ENCODE measurements around the gene TBC1D5. TPM values are rescaled to one million over a fixed set of nuclear protein-coding genes. Genes with fewer than 3 reads are reported as not detected.

The TBC1D5 gene
- total and polyA plus RNA-seq, 2 of the 4 experiments (the other 2 are of a cell fraction), result 16.4 to 57.0 TPM

DNA sequence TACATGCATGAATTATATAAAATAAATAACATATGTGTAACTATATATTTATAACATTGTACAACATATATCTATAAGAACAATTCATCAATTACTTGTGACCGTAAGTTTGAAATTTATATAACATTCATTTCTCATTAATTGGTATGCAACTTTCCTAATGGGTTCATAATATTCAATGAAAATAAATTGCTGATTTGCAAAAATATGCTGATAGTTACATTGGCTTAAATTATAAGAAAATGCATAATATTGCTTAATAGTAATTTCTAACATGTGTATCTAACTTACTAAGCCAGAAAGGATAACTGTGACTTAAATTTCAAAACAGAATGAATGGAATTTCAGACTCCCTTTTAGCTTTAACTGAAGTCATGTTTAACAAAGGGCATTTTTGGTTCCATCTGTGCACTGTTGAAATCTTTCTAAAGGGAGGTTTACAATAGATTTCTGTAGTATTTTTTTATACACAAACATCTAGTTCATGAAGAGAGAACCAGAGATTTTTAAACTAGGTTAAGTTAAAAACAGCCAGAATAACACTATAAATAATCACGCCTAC, 310.9 kb downstream of the TBC1D5 start:
- Histone ChIP-seq H3K36me3 (ENCODE audit: control insufficient read depth, insufficient read depth, low read length) (no peaks in the 10 kb centered on the region), H4K8ac (ENCODE audit: low read depth in 2 of 2, low read length in 2 of 2) (no peak overlapping the region; a peak in 1 of 4 replicates), H3K9me3 (ENCODE audit: control insufficient read depth, insufficient read depth, low read length) (no peaks in the 10 kb centered on the region), H3K4ac (ENCODE audit: low read depth, low read length) (no peak overlapping the region), H3K23ac (ENCODE audit: low read depth, low read length) (no peak overlapping the region), H3K4me2 (ENCODE audit: low read depth, low read length) (no peak overlapping the region), H3K4me3 (ENCODE audit: insufficient read depth, low read depth, low read length) (no peak overlapping the region), H2BK15ac (ENCODE audit: low read depth, low read length) (no peak overlapping the region), H2BK120ac (ENCODE audit: low read depth, low read length) (no peak overlapping the region; the same call in 1 of the 2 replicates), H3K79me1 (ENCODE audit: low read depth in 1 of 2, low read length in 2 of 2) (no peaks in the 10 kb centered on the region; a peak in 1 of 4 replicates), H4K91ac (ENCODE audit: insufficient read depth, low read depth, low read length) (no peak overlapping the region), H3K4me1 (ENCODE audit: control insufficient read depth, insufficient read depth, low read length) (no peaks in the 10 kb centered on the region; the same call in 1 of the 2 replicates), H2AK5ac (ENCODE audit: low read depth, low read length) (no peak overlapping the region), H3K14ac (replicated peaks; ENCODE audit: low read depth, low read length) (no peak overlapping the region), H4K5ac (ENCODE audit: low read depth, low read length) (no peak overlapping the region), H3K18ac (ENCODE audit: low read depth, low read length) (no peak overlapping the region), H2AFZ (replicated peaks; ENCODE audit: low read length, poor library complexity) (no peak overlapping the region), H4K20me1 (ENCODE audit: insufficient read depth, low read length) (no peaks in the 10 kb centered on the region), H2BK5ac (ENCODE audit: low read depth, low read length, poor library complexity, severe bottlenecking) (peak overlapping the region; percentile 50), H2AK9ac (replicated peaks; ENCODE audit: low read depth, low read length, poor library complexity) (no peak overlapping the region), H2BK20ac (ENCODE audit: low read depth, low read length) (no peak overlapping the region), H3K9me1 (ENCODE audit: insufficient read depth, low read length) (no peaks in the 10 kb centered on the region), H3K56ac (ENCODE audit: extremely low read depth, insufficient read depth, low read length) (no peak overlapping the region), H3K9ac (ENCODE audit: low read depth, low read length) (no peak overlapping the region), H3K27ac (ENCODE audit: insufficient read depth, low read length) (no peak overlapping the region), H3K27me3 (ENCODE audit: control insufficient read depth, insufficient read depth, low read length) (no peaks in the 10 kb centered on the region)
- in situ Hi-C loops (cut with MboI; ENCODE audit: low sequenced_read_pairs) (loop anchor here (5.0 kb wide), 1 partner anchor 406 kb away; no protein-coding TSS in a partner anchor), dilution Hi-C loops (cut with HindIII; ENCODE audit: low sequenced_read_pairs, unreplicated experiment) (no loop called here), intact Hi-C loops (cut with micrococcal nuclease) (loop anchor here (1.0 to 5.0 kb wide), 3 partner anchors 211 to 410 kb away; partner anchors contain the start of gene TBC1D5)
- WGBS, 2 experiments (ENCODE audit: extremely low coverage in 2 of 2, insufficient read length in 1 of 2), result no CpG with 5 or more reads among the region's 2 CpGs
- ChIA-PET CTCF (interaction anchor here (1.5 kb wide), 1 partner anchor 410 kb away, joined by 13 read pairs; no protein-coding TSS in a partner anchor), POLR2A (ENCODE audit: unreplicated experiment) (no interaction called here)
- no TSS peak for BruUV-seq (replicated peaks)
- peak; percentile 74 for ATAC-seq (ENCODE audit: low read depth)
- TF ChIP-seq MAFK (IDR thresholded peaks at IDR 0.05; ENCODE audit: low read depth, low read length) (peak; percentile 63), RFX5 (IDR thresholded peaks at IDR 0.05; ENCODE audit: low read depth, low read length) (no peak), CHD1 (IDR thresholded peaks at IDR 0.05; ENCODE audit: low read depth, low read length) (no peak)
- TF ChIP-seq, protein P1, sequence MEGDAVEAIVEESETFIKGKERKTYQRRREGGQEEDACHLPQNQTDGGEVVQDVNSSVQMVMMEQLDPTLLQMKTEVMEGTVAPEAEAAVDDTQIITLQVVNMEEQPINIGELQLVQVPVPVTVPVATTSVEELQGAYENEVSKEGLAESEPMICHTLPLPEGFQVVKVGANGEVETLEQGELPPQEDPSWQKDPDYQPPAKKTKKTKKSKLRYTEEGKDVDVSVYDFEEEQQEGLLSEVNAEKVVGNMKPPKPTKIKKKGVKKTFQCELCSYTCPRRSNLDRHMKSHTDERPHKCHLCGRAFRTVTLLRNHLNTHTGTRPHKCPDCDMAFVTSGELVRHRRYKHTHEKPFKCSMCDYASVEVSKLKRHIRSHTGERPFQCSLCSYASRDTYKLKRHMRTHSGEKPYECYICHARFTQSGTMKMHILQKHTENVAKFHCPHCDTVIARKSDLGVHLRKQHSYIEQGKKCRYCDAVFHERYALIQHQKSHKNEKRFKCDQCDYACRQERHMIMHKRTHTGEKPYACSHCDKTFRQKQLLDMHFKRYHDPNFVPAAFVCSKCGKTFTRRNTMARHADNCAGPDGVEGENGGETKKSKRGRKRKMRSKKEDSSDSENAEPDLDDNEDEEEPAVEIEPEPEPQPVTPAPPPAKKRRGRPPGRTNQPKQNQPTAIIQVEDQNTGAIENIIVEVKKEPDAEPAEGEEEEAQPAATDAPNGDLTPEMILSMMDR (conservative IDR thresholded peaks at IDR 0.05; ENCODE audit: low read depth, low read length), result no peak
- DNase-seq, result peak; percentile 42

Measured in IMR-90 (cell line).